Loucy (cell line): ENCODE data around the gene MEF2B.

Experiments used
- H2AFZ ChIP-seq: fragments of 200-600 bp; sonication (generic); 2 replicates; pipeline ENCODE4 v1.6.0; 2016; ENCODE audit warnings: antibody characterized with exemption, mild to moderate bottlenecking, low read length, moderate library complexity
- H3F3A ChIP-seq: fragments of 200-600 bp; 2 replicates; pipeline ENCODE4 v1.6.0; 2016; ENCODE audit warnings: antibody characterized with exemption, low read depth, mild to moderate bottlenecking
- H3K27me3 ChIP-seq: fragments of 200-600 bp; sonication (generic); 2 replicates; pipeline ENCODE4 v1.6.1; 2014; ENCODE audit warnings: low read length, mild to moderate bottlenecking; ENCODE audit not compliant: insufficient read depth, poor library complexity, severe bottlenecking
- H3K36me3 ChIP-seq: fragments of 200-600 bp; sonication (generic); 2 replicates; pipeline ENCODE4 v1.6.1; 2016; ENCODE audit warnings: low read length; ENCODE audit not compliant: insufficient read depth
- H3K4me1 ChIP-seq: fragments of 200-600 bp; sonication (generic); 2 replicates; pipeline ENCODE4 v1.5.1; 2014; ENCODE audit warnings: low read length, mild to moderate bottlenecking; ENCODE audit not compliant: insufficient read depth, poor library complexity, severe bottlenecking
- H3K4me2 ChIP-seq: fragments of 200-600 bp; sonication (generic); 2 replicates; pipeline ENCODE4 v1.6.0; 2014; ENCODE audit warnings: antibody characterized with exemption, low read length, low read depth, mild to moderate bottlenecking; ENCODE audit not compliant: poor library complexity, severe bottlenecking
- H3K4me3 ChIP-seq: fragments of 200-600 bp; sonication (generic); 2 replicates; pipeline ENCODE4 v1.5.1; 2014; ENCODE audit warnings: low read length, mild to moderate bottlenecking, mixed read lengths; ENCODE audit not compliant: poor library complexity, severe bottlenecking
- H3K79me2 ChIP-seq: fragments of 200-600 bp; sonication (generic); 2 replicates; pipeline ENCODE4 v1.6.1; 2014; ENCODE audit warnings: low read length; ENCODE audit not compliant: insufficient read depth
- H3K9ac ChIP-seq: fragments of 200-600 bp; sonication (generic); 2 replicates; pipeline ENCODE4 v1.6.0; 2014; ENCODE audit warnings: mild to moderate bottlenecking, low read depth, low read length, moderate library complexity; ENCODE audit not compliant: poor library complexity, severe bottlenecking
- H3K9me2 ChIP-seq: fragments of 200-600 bp; sonication (generic); replicated peaks from 2 replicates; pipeline ENCODE4 v1.6.1; 2016; ENCODE audit warnings: low read depth, low read length, mixed read lengths
- H3K9me3 ChIP-seq: fragments of 200-600 bp; sonication (generic); 2 replicates; pipeline ENCODE4 v1.6.1; 2014; ENCODE audit warnings: mild to moderate bottlenecking, antibody characterized with exemption, low read length, low read depth; ENCODE audit not compliant: insufficient read depth
- H4K20me1 ChIP-seq: fragments of 200-600 bp; sonication (generic); 2 replicates; pipeline ENCODE4 v1.6.0; 2014; ENCODE audit warnings: antibody characterized with exemption, low read length, mild to moderate bottlenecking; ENCODE audit not compliant: insufficient read depth, poor library complexity, severe bottlenecking
- CTCF ChIP-seq: fragments of 200-600 bp; sonication (generic); conservative IDR thresholded peaks from 2 replicates; pipeline ENCODE4 v1.5.1; 2014; ENCODE audit warnings: mild to moderate bottlenecking, antibody characterized with exemption, low read length
- EZH2phosphoT487 ChIP-seq: fragments of 200-600 bp; IDR thresholded peaks from 2 replicates; pipeline ENCODE4 v1.6.1; 2018; ENCODE audit warnings: antibody characterized with exemption, mild to moderate bottlenecking, moderate library complexity, borderline replicate concordance

Gene MEF2B

GRCh38 chr19:19204181-19204580 is 34.1 kb upstream of the MEF2B start:
- no peaks in the 10 kb centered on the region for H3K27me3 ChIP-seq
- H3K4me3 ChIP-seq, result no peak overlapping the region
- H3K9me2 ChIP-seq, result no peaks in the 10 kb centered on the region
- H3K36me3 ChIP-seq, result peaks cover 6% of the 10 kb centered on the region; the same call in 1 of the 2 replicates
- no peak overlapping the region for H3K9ac ChIP-seq
- no peaks in the 10 kb centered on the region for H3K9me3 ChIP-seq
- H2AFZ ChIP-seq, result no peak overlapping the region
- H4K20me1 ChIP-seq, result no peaks in the 10 kb centered on the region
- no peak overlapping the region for H3K4me2 ChIP-seq
- H3K4me1 ChIP-seq, result peaks cover 6% of the 10 kb centered on the region
- TF ChIP-seq CTCF, result no peak; the same call in 1 of the 2 replicates
- TF ChIP-seq EZH2phosphoT487, result no peak
- H3K79me2 ChIP-seq, result peaks cover 20% of the 10 kb centered on the region
- no peaks in the 10 kb centered on the region for H3F3A ChIP-seq

GRCh38 chr19:19203012-19203856 is 33.2 kb upstream of the MEF2B start, which contains the start of gene NR2C2AP:
NR2C2AP (minus strand) TSS chr19:19203414; CDS start chr19:19203060, 354 bp downstream.
- H3K9ac ChIP-seq, result peak within 1 kb of the TSS; percentile 84
- H4K20me1 ChIP-seq, result no peaks in the 10 kb centered on the region
- peaks cover 20% of the 10 kb centered on the region for H3K79me2 ChIP-seq
- H3K4me1 ChIP-seq, result peaks cover 6% of the 10 kb centered on the region
- no peaks in the 10 kb centered on the region for H3K27me3 ChIP-seq
- no peak for TF ChIP-seq EZH2phosphoT487
- TF ChIP-seq CTCF, result no peak
- peak within 1 kb of the TSS; percentile 92 for H3K4me2 ChIP-seq
- H3K4me3 ChIP-seq, result peak within 1 kb of the TSS; percentile 83
- no peaks in the 10 kb centered on the region for H3F3A ChIP-seq
- H3K36me3 ChIP-seq, result peaks cover 11% of the 10 kb centered on the region; the same call in 1 of the 2 replicates
- H3K9me2 ChIP-seq, result no peaks in the 10 kb centered on the region
- H3K9me3 ChIP-seq, result no peaks in the 10 kb centered on the region
- peak within 1 kb of the TSS; percentile 80 for H2AFZ ChIP-seq

GRCh38 chr19:19202707-19203011 is 32.6 kb upstream of the MEF2B start:
- Histone ChIP-seq H3K4me3 (peak overlapping the region; percentile 83), H3K9ac (peak overlapping the region; percentile 84), H2AFZ (peak overlapping the region; percentile 80; the same call in 1 of the 2 replicates), H3K79me2 (peaks cover 20% of the 10 kb centered on the region), H3K4me1 (peaks cover 6% of the 10 kb centered on the region), H3F3A (no peaks in the 10 kb centered on the region), H3K27me3 (no peaks in the 10 kb centered on the region), H3K4me2 (peak overlapping the region; percentile 92), H3K36me3 (peaks cover 11% of the 10 kb centered on the region; the same call in 1 of the 2 replicates), H3K9me3 (no peaks in the 10 kb centered on the region), H4K20me1 (no peaks in the 10 kb centered on the region), H3K9me2 (no peaks in the 10 kb centered on the region)
- TF ChIP-seq EZH2phosphoT487 (no peak), CTCF (no peak)
